Loucy (cell line): ENCODE measurements around the gene ZBTB21.

Source experiments
- H2AFZ ChIP-seq: fragments of 200-600 bp; sonication (generic); 2 replicates; pipeline ENCODE4 v1.6.0; 2016; ENCODE audit warnings: antibody characterized with exemption, mild to moderate bottlenecking, low read length, moderate library complexity
- H3F3A ChIP-seq: fragments of 200-600 bp; 2 replicates; pipeline ENCODE4 v1.6.0; 2016; ENCODE audit warnings: antibody characterized with exemption, low read depth, mild to moderate bottlenecking
- H3K27me3 ChIP-seq: fragments of 200-600 bp; sonication (generic); 2 replicates; pipeline ENCODE4 v1.6.1; 2014; ENCODE audit warnings: low read length, mild to moderate bottlenecking; ENCODE audit not compliant: insufficient read depth, poor library complexity, severe bottlenecking
- H3K36me3 ChIP-seq: fragments of 200-600 bp; sonication (generic); 2 replicates; pipeline ENCODE4 v1.6.1; 2016; ENCODE audit warnings: low read length; ENCODE audit not compliant: insufficient read depth
- H3K4me1 ChIP-seq: fragments of 200-600 bp; sonication (generic); 2 replicates; pipeline ENCODE4 v1.5.1; 2014; ENCODE audit warnings: low read length, mild to moderate bottlenecking; ENCODE audit not compliant: insufficient read depth, poor library complexity, severe bottlenecking
- H3K4me2 ChIP-seq: fragments of 200-600 bp; sonication (generic); 2 replicates; pipeline ENCODE4 v1.6.0; 2014; ENCODE audit warnings: antibody characterized with exemption, low read length, low read depth, mild to moderate bottlenecking; ENCODE audit not compliant: poor library complexity, severe bottlenecking
- H3K4me3 ChIP-seq: fragments of 200-600 bp; sonication (generic); 2 replicates; pipeline ENCODE4 v1.5.1; 2014; ENCODE audit warnings: low read length, mild to moderate bottlenecking, mixed read lengths; ENCODE audit not compliant: poor library complexity, severe bottlenecking
- H3K79me2 ChIP-seq: fragments of 200-600 bp; sonication (generic); 2 replicates; pipeline ENCODE4 v1.6.1; 2014; ENCODE audit warnings: low read length; ENCODE audit not compliant: insufficient read depth
- H3K9ac ChIP-seq: fragments of 200-600 bp; sonication (generic); 2 replicates; pipeline ENCODE4 v1.6.0; 2014; ENCODE audit warnings: mild to moderate bottlenecking, low read depth, low read length, moderate library complexity; ENCODE audit not compliant: poor library complexity, severe bottlenecking
- H3K9me2 ChIP-seq: fragments of 200-600 bp; sonication (generic); replicated peaks from 2 replicates; pipeline ENCODE4 v1.6.1; 2016; ENCODE audit warnings: low read depth, low read length, mixed read lengths
- H3K9me3 ChIP-seq: fragments of 200-600 bp; sonication (generic); 2 replicates; pipeline ENCODE4 v1.6.1; 2014; ENCODE audit warnings: mild to moderate bottlenecking, antibody characterized with exemption, low read length, low read depth; ENCODE audit not compliant: insufficient read depth
- H4K20me1 ChIP-seq: fragments of 200-600 bp; sonication (generic); 2 replicates; pipeline ENCODE4 v1.6.0; 2014; ENCODE audit warnings: antibody characterized with exemption, low read length, mild to moderate bottlenecking; ENCODE audit not compliant: insufficient read depth, poor library complexity, severe bottlenecking
- CTCF ChIP-seq: fragments of 200-600 bp; sonication (generic); conservative IDR thresholded peaks from 2 replicates; pipeline ENCODE4 v1.5.1; 2014; ENCODE audit warnings: mild to moderate bottlenecking, antibody characterized with exemption, low read length
- EZH2phosphoT487 ChIP-seq: fragments of 200-600 bp; IDR thresholded peaks from 2 replicates; pipeline ENCODE4 v1.6.1; 2018; ENCODE audit warnings: antibody characterized with exemption, mild to moderate bottlenecking, moderate library complexity, borderline replicate concordance

The ZBTB21 gene

GRCh38 chr21:41977034-41977950 is 32.9 kb downstream of the ZBTB21 start:
- no peak overlapping the region for H3K4me3 ChIP-seq
- no peak overlapping the region for H3K4me2 ChIP-seq
- H2AFZ ChIP-seq: no peak overlapping the region
- TF ChIP-seq EZH2phosphoT487: no peak
- no peak for TF ChIP-seq CTCF
- no peaks in the 10 kb centered on the region for H3K9me2 ChIP-seq
- H3K9ac ChIP-seq: no peak overlapping the region
- no peaks in the 10 kb centered on the region for H4K20me1 ChIP-seq
- peaks cover 8% of the 10 kb centered on the region; the same call in 1 of the 2 replicates for H3K9me3 ChIP-seq
- H3F3A ChIP-seq: no peaks in the 10 kb centered on the region
- H3K27me3 ChIP-seq: no peaks in the 10 kb centered on the region
- no peaks in the 10 kb centered on the region for H3K36me3 ChIP-seq
- H3K4me1 ChIP-seq: peaks cover 12% of the 10 kb centered on the region
- H3K79me2 ChIP-seq: no peaks in the 10 kb centered on the region

- H3K9me3 ChIP-seq: peaks cover 8% of the 10 kb centered on the region; the same call in 1 of the 2 replicates
- no peaks in the 10 kb centered on the region for H4K20me1 ChIP-seq
- no peak overlapping the region for H3K4me3 ChIP-seq
- no peaks in the 10 kb centered on the region for H3K27me3 ChIP-seq
- no peaks in the 10 kb centered on the region for H3F3A ChIP-seq
- no peak overlapping the region for H3K9ac ChIP-seq
- H3K36me3 ChIP-seq: no peaks in the 10 kb centered on the region
- H3K4me2 ChIP-seq: no peak overlapping the region
- peaks cover 12% of the 10 kb centered on the region for H3K4me1 ChIP-seq
- H2AFZ ChIP-seq: no peak overlapping the region
- no peak for TF ChIP-seq CTCF
- no peak for TF ChIP-seq EZH2phosphoT487
- no peaks in the 10 kb centered on the region for H3K9me2 ChIP-seq
- no peaks in the 10 kb centered on the region for H3K79me2 ChIP-seq
Measured at GRCh38 chr21:41976611-41977010, 33.5 kb downstream of the ZBTB21 start.

GRCh38 chr21:41975391-41976272 is 34.5 kb downstream of the ZBTB21 start:
- Histone ChIP-seq H3K9me3 (peaks cover 8% of the 10 kb centered on the region; the same call in 1 of the 2 replicates), H3K27me3 (no peaks in the 10 kb centered on the region), H3K79me2 (no peaks in the 10 kb centered on the region), H2AFZ (no peak overlapping the region), H3K9ac (no peak overlapping the region), H3F3A (no peaks in the 10 kb centered on the region), H3K4me3 (no peak overlapping the region), H4K20me1 (no peaks in the 10 kb centered on the region), H3K9me2 (no peaks in the 10 kb centered on the region), H3K4me1 (peaks cover 12% of the 10 kb centered on the region), H3K36me3 (no peaks in the 10 kb centered on the region), H3K4me2 (no peak overlapping the region)
- TF ChIP-seq CTCF: no peak
- no peak for TF ChIP-seq EZH2phosphoT487
